Liver (tissue), 9 donors: ENCODE results near the gene KCNIP4. TPM values are rescaled to one million over a fixed set of nuclear protein-coding genes. Genes with fewer than 3 reads are reported as not detected.

Experiments
- DNase-seq: peaks from one replicate; pipeline ENCODE4 v3.0.0-alpha.2; 2017; ENCODE audit warnings: low spot score
- H3K27ac ChIP-seq, 2 donors: one replicate each; pipeline ENCODE4 v1.7.0; 2013; ENCODE audit warnings: inconsistent platforms in 2 of 2, low read length in 2 of 2, control low read depth in 1 of 2, low read depth in 1 of 2, mild to moderate bottlenecking in 1 of 2
- H3K27me3 ChIP-seq, 4 donors: one replicate each; pipeline versions ENCODE4 v1.6.1 to v1.7.0; 2013; ENCODE audit warnings: low read length in 3 of 4, inconsistent platforms in 1 of 4, mild to moderate bottlenecking in 1 of 4, moderate library complexity in 1 of 4; ENCODE audit not compliant: control insufficient read depth in 4 of 4, insufficient read depth in 4 of 4
- H3K36me3 ChIP-seq, 4 donors: one replicate each; pipeline versions ENCODE4 v1.6.1 to v1.7.0; 2013; ENCODE audit warnings: low read length in 3 of 4, mild to moderate bottlenecking in 3 of 4, low read depth in 1 of 4, moderate library complexity in 1 of 4; ENCODE audit not compliant: control insufficient read depth in 4 of 4, insufficient read depth in 3 of 4
- H3K4me1 ChIP-seq, 4 donors: one replicate each; pipeline versions ENCODE4 v1.6.1 to v1.7.0; 2013; ENCODE audit warnings: low read length in 3 of 4, mild to moderate bottlenecking in 3 of 4, moderate library complexity in 1 of 4; ENCODE audit not compliant: control insufficient read depth in 4 of 4, insufficient read depth in 4 of 4
- H3K4me3 ChIP-seq, 3 donors: one replicate each; pipeline versions ENCODE4 v1.6.1 to v1.7.0; 2013; ENCODE audit warnings: low read length in 3 of 3, control low read depth in 1 of 3, low read depth in 1 of 3, mild to moderate bottlenecking in 1 of 3
- H3K9ac ChIP-seq, 2 donors: one replicate each; pipeline ENCODE4 v1.7.0; 2013; ENCODE audit warnings: low read length in 2 of 2, mild to moderate bottlenecking in 2 of 2, moderate library complexity in 2 of 2, control low read depth in 1 of 2, low read depth in 1 of 2
- H3K9me3 ChIP-seq, 4 donors: one replicate each; pipeline versions ENCODE4 v1.6.1 to v1.7.0; 2013; ENCODE audit warnings: low read length in 3 of 4; ENCODE audit not compliant: control insufficient read depth in 4 of 4
- EGR1 ChIP-seq, 2 donors: IDR thresholded peaks; 2 replicates each; pipeline ENCODE4 v1.6.1; 2016 to 2018; ENCODE audit warnings: antibody characterized with exemption in 2 of 2, low read depth in 2 of 2
- FOXA1 ChIP-seq: IDR thresholded peaks from 2 replicates; pipeline ENCODE4 v1.6.1; 2016; ENCODE audit warnings: antibody characterized with exemption
- FOXA2 ChIP-seq: IDR thresholded peaks from 2 replicates; pipeline ENCODE4 v1.6.1; 2016; ENCODE audit warnings: antibody characterized with exemption
- GABPA ChIP-seq, 2 donors: IDR thresholded peaks in 1 of 2; conservative IDR thresholded peaks in 1 of 2; 2 replicates each; pipeline ENCODE4 v1.6.1; 2016; ENCODE audit warnings: antibody characterized with exemption in 2 of 2, mild to moderate bottlenecking in 1 of 2, moderate library complexity in 1 of 2
- HNF4A ChIP-seq, 2 donors: conservative IDR thresholded peaks; 2 replicates each; pipeline ENCODE4 v1.6.1; 2016; ENCODE audit warnings: antibody characterized with exemption in 2 of 2, mild to moderate bottlenecking in 2 of 2
- HNF4G ChIP-seq: IDR thresholded peaks from 2 replicates; pipeline ENCODE4 v1.6.1; 2016; ENCODE audit warnings: antibody characterized with exemption
- JUND ChIP-seq, 2 donors: IDR thresholded peaks; 2 replicates each; pipeline ENCODE4 v1.6.1; 2016; ENCODE audit warnings: antibody characterized with exemption in 2 of 2
- NR2F2 ChIP-seq: IDR thresholded peaks from 2 replicates; pipeline ENCODE4 v1.6.1; 2016; ENCODE audit warnings: antibody characterized with exemption
- RAD21 ChIP-seq, 2 donors: IDR thresholded peaks; 2 replicates each; pipeline ENCODE4 v1.6.1; 2016; ENCODE audit warnings: antibody characterized with exemption in 2 of 2, mild to moderate bottlenecking in 2 of 2
- RXRA ChIP-seq, 2 donors: IDR thresholded peaks; 2 replicates each; pipeline ENCODE4 v1.6.1; 2017 to 2018; ENCODE audit warnings: antibody characterized with exemption in 2 of 2, mild to moderate bottlenecking in 1 of 2
- SP1 ChIP-seq: IDR thresholded peaks from 2 replicates; pipeline ENCODE4 v1.6.1; 2018; ENCODE audit warnings: antibody characterized with exemption, mild to moderate bottlenecking
- TAF1 ChIP-seq: conservative IDR thresholded peaks from 2 replicates; pipeline ENCODE4 v1.6.1; 2016; ENCODE audit warnings: antibody characterized with exemption, mild to moderate bottlenecking
- YY1 ChIP-seq: IDR thresholded peaks from 2 replicates; pipeline ENCODE4 v1.6.1; 2016; ENCODE audit warnings: antibody characterized with exemption, mild to moderate bottlenecking
- WGBS: extraction: QIAGEN DNeasy Blood & Tissue Kit; methylation state at CpG from one replicate; pipeline ENCODE4 v1.1.7; 2013; 5-methylcytosine and 5-hydroxymethylcytosine counted together
- polyA plus RNA-seq, 2 donors: library from polyadenylated mRNA; stranded (reverse) in 1 of 2; unstranded in 1 of 2; fragments of 200-250 nt in 1 of 2; fragments of >200 nt in 1 of 2; fragmentation: Nextera tagmentation in 1 of 2; extraction: Ambion mirVana in 1 of 2; gene quantifications; one replicate each; pipeline versions ENCODE4 v1.2.1 to v1.2.3, GENCODE V29; 2013 to 2015
- total RNA-seq, 2 donors: library from RNA; depleted of rRNA; stranded (reverse); fragments of >200 nt; gene quantifications; one replicate each; pipeline ENCODE4 v1.2.3, GENCODE V29; 2014
- TF ChIP-seq, protein P1 (sequence below): IDR thresholded peaks from 2 replicates; pipeline ENCODE4 v1.6.1; 2016; ENCODE audit warnings: antibody characterized with exemption
- TF ChIP-seq, protein P2 (sequence below): IDR thresholded peaks from 2 replicates; pipeline ENCODE4 v1.6.1; 2016; ENCODE audit warnings: antibody characterized with exemption
- TF ChIP-seq, protein P3 (sequence below): IDR thresholded peaks from 2 replicates; pipeline ENCODE4 v1.6.1; 2016; ENCODE audit warnings: antibody characterized with exemption, mild to moderate bottlenecking
- TF ChIP-seq, protein P4 (sequence below): IDR thresholded peaks from 2 replicates; pipeline ENCODE4 v1.6.1; 2016; ENCODE audit warnings: antibody characterized with exemption
- TF ChIP-seq, protein P5 (sequence below): fragments of 150-350 bp; IDR thresholded peaks from 2 replicates; pipeline ENCODE4 v1.5.1; 2017; ENCODE audit warnings: improper control_type of control experiment, low read depth, low read length; ENCODE audit not compliant: missing input control
- donor health status: healthy.
- donor health status: healthy.
- donor health status: healthy.
- donor health status: healthy.
- donor health status: healthy.

The KCNIP4 gene
- total and polyA plus RNA-seq, 4 donors: 0.08 to 0.14 TPM; not detected in 2

DNA sequence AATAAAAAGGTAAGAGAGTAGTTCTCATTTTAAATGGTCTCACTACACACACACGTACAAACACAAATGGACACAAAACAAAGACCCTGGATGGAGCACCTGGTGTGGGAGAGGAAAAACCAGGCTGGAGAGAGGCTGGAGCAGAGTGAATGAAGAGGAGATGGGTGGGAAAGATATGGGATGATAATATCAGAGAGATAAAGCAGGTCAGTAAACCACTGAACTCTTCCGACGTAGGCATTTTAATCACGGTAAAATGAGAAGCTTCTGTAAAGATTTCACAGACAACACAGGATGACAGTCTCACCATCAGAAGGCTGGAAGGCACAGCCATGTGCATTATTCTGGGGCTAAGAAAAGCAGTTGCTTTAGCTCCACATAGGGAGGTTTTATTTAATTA lies 532.8 kb downstream of the KCNIP4 start:
- no peaks in the 10 kb centered on the region for H3K27me3 ChIP-seq
- no peak for TF ChIP-seq FOXA2
- TF ChIP-seq RXRA (IDR thresholded peaks at IDR 0.05): no peak
- TF ChIP-seq, protein P1, sequence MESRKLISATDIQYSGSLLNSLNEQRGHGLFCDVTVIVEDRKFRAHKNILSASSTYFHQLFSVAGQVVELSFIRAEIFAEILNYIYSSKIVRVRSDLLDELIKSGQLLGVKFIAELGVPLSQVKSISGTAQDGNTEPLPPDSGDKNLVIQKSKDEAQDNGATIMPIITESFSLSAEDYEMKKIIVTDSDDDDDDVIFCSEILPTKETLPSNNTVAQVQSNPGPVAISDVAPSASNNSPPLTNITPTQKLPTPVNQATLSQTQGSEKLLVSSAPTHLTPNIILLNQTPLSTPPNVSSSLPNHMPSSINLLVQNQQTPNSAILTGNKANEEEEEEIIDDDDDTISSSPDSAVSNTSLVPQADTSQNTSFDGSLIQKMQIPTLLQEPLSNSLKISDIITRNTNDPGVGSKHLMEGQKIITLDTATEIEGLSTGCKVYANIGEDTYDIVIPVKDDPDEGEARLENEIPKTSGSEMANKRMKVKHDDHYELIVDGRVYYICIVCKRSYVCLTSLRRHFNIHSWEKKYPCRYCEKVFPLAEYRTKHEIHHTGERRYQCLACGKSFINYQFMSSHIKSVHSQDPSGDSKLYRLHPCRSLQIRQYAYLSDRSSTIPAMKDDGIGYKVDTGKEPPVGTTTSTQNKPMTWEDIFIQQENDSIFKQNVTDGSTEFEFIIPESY: no peak
- no peak for TF ChIP-seq HNF4A (conservative IDR thresholded peaks at IDR 0.05)
- TF ChIP-seq, protein P2, sequence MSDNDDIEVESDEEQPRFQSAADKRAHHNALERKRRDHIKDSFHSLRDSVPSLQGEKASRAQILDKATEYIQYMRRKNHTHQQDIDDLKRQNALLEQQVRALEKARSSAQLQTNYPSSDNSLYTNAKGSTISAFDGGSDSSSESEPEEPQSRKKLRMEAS: no peak
- no peak for TF ChIP-seq RAD21 (IDR thresholded peaks at IDR 0.05)
- no peak for TF ChIP-seq NR2F2
- TF ChIP-seq SP1: no peak
- no peak for TF ChIP-seq JUND (IDR thresholded peaks at IDR 0.05)
- no peak for TF ChIP-seq FOXA1
- TF ChIP-seq YY1: no peak
- TF ChIP-seq, protein P3, sequence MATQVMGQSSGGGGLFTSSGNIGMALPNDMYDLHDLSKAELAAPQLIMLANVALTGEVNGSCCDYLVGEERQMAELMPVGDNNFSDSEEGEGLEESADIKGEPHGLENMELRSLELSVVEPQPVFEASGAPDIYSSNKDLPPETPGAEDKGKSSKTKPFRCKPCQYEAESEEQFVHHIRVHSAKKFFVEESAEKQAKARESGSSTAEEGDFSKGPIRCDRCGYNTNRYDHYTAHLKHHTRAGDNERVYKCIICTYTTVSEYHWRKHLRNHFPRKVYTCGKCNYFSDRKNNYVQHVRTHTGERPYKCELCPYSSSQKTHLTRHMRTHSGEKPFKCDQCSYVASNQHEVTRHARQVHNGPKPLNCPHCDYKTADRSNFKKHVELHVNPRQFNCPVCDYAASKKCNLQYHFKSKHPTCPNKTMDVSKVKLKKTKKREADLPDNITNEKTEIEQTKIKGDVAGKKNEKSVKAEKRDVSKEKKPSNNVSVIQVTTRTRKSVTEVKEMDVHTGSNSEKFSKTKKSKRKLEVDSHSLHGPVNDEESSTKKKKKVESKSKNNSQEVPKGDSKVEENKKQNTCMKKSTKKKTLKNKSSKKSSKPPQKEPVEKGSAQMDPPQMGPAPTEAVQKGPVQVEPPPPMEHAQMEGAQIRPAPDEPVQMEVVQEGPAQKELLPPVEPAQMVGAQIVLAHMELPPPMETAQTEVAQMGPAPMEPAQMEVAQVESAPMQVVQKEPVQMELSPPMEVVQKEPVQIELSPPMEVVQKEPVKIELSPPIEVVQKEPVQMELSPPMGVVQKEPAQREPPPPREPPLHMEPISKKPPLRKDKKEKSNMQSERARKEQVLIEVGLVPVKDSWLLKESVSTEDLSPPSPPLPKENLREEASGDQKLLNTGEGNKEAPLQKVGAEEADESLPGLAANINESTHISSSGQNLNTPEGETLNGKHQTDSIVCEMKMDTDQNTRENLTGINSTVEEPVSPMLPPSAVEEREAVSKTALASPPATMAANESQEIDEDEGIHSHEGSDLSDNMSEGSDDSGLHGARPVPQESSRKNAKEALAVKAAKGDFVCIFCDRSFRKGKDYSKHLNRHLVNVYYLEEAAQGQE: no peak
- TF ChIP-seq, protein P4, sequence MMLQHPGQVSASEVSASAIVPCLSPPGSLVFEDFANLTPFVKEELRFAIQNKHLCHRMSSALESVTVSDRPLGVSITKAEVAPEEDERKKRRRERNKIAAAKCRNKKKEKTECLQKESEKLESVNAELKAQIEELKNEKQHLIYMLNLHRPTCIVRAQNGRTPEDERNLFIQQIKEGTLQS: no peak
- TF ChIP-seq TAF1: no peak
- no peak for TF ChIP-seq EGR1 (IDR thresholded peaks at IDR 0.05; ENCODE audit: low read depth in 2 of 2)
- no peak for TF ChIP-seq HNF4G
- no peak for TF ChIP-seq GABPA (IDR thresholded peaks at IDR 0.05 in 1 of 2, conservative IDR thresholded peaks at IDR 0.05 in 1 of 2)
- DNase-seq: no peak
- no peak overlapping the region for H3K9ac ChIP-seq
- no peaks in the 10 kb centered on the region for H3K36me3 ChIP-seq
- no peak overlapping the region for H3K27ac ChIP-seq
- 77% methylated on average over 4 of the region's 4 CpGs for WGBS
- H3K9me3 ChIP-seq: no peaks in the 10 kb centered on the region
- no peak overlapping the region for H3K4me3 ChIP-seq
- peaks cover 2 to 23% (median 13%) of the 10 kb centered on the region in 4 donors for H3K4me1 ChIP-seq

DNA sequence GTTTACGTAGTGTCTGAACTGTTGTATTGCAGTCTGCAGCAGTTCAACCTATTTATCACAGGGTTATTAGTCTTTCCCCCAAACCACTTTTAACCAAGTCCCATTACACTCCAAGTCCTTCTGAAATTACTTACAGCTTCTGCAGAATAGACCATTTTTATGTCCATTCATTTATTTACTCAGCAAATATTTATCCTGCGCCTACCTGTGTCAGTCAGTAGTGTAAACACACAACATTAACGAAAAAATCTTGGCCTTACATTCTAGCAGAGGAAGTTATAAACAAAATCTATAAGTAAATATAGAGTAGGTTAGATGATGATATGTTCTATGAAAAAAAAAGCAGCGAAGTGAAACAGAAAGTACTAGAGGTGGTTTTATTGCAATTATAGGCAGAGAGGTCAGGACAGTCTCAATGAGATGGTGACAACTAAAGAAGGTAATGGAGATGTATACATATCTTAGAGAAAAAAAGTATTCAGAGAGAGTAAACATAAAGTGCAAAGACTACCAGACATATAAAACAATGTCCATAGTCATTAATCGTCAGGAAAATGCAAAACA lies 534.7 kb downstream of the KCNIP4 start:
- Histone ChIP-seq H3K9ac (no peak overlapping the region), H3K9me3 (no peaks in the 10 kb centered on the region), H3K27me3 (no peaks in the 10 kb centered on the region), H3K4me1 (peaks cover 3 to 27% (median 16%) of the 10 kb centered on the region in 4 donors), H3K4me3 (peak overlapping the region in 1 of 3 donors; percentile 14), H3K36me3 (no peaks in the 10 kb centered on the region), H3K27ac (no peak overlapping the region)
- no peak for DNase-seq
- WGBS: 44% methylated on average over 5 of the region's 5 CpGs
- no peak for TF ChIP-seq HNF4A (conservative IDR thresholded peaks at IDR 0.05)
- no peak for TF ChIP-seq SP1
- no peak for TF ChIP-seq GABPA (IDR thresholded peaks at IDR 0.05 in 1 of 2, conservative IDR thresholded peaks at IDR 0.05 in 1 of 2)
- no peak for TF ChIP-seq HNF4G
- no peak for TF ChIP-seq FOXA1
- TF ChIP-seq RXRA (IDR thresholded peaks at IDR 0.05): no peak
- TF ChIP-seq, protein P5, sequence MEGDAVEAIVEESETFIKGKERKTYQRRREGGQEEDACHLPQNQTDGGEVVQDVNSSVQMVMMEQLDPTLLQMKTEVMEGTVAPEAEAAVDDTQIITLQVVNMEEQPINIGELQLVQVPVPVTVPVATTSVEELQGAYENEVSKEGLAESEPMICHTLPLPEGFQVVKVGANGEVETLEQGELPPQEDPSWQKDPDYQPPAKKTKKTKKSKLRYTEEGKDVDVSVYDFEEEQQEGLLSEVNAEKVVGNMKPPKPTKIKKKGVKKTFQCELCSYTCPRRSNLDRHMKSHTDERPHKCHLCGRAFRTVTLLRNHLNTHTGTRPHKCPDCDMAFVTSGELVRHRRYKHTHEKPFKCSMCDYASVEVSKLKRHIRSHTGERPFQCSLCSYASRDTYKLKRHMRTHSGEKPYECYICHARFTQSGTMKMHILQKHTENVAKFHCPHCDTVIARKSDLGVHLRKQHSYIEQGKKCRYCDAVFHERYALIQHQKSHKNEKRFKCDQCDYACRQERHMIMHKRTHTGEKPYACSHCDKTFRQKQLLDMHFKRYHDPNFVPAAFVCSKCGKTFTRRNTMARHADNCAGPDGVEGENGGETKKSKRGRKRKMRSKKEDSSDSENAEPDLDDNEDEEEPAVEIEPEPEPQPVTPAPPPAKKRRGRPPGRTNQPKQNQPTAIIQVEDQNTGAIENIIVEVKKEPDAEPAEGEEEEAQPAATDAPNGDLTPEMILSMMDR: no peak
- no peak for TF ChIP-seq YY1
- TF ChIP-seq TAF1: no peak
- TF ChIP-seq, protein P4: no peak
- no peak for TF ChIP-seq NR2F2
- TF ChIP-seq FOXA2: no peak
- TF ChIP-seq, protein P2: no peak
- TF ChIP-seq RAD21 (IDR thresholded peaks at IDR 0.05): no peak
- TF ChIP-seq, protein P3: no peak
